Measurements from ENCODE around the gene MT1E.

MT1E gene

GRCh38 chr16:56643080-56643778, 17.6 kb downstream of the MT1E start:
- TF ChIP-seq, protein P1, sequence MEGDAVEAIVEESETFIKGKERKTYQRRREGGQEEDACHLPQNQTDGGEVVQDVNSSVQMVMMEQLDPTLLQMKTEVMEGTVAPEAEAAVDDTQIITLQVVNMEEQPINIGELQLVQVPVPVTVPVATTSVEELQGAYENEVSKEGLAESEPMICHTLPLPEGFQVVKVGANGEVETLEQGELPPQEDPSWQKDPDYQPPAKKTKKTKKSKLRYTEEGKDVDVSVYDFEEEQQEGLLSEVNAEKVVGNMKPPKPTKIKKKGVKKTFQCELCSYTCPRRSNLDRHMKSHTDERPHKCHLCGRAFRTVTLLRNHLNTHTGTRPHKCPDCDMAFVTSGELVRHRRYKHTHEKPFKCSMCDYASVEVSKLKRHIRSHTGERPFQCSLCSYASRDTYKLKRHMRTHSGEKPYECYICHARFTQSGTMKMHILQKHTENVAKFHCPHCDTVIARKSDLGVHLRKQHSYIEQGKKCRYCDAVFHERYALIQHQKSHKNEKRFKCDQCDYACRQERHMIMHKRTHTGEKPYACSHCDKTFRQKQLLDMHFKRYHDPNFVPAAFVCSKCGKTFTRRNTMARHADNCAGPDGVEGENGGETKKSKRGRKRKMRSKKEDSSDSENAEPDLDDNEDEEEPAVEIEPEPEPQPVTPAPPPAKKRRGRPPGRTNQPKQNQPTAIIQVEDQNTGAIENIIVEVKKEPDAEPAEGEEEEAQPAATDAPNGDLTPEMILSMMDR (IDR thresholded peaks at IDR 0.05; ENCODE audit: low read depth, low read length, missing control alignments) = peak; percentile 40
- H3K4me3 ChIP-seq (ENCODE audit: low read depth, low read length) = peak overlapping the region; percentile 19
- in situ Hi-C loops (cut with HindIII; ENCODE audit: low sequenced_read_pairs) = no loop called here
- DNase-seq (ENCODE audit: low read depth) = no peak

- no peak overlapping the region for H3K4me3 ChIP-seq (ENCODE audit: low read depth, low read length)
- no peak for DNase-seq (ENCODE audit: low read depth)
- TF ChIP-seq, protein P1 (IDR thresholded peaks at IDR 0.05; ENCODE audit: low read depth, low read length, missing control alignments) = no peak
- in situ Hi-C loops (cut with HindIII; ENCODE audit: low sequenced_read_pairs) = no loop called here
Measured at GRCh38 chr16:56643833-56644232, 18.3 kb downstream of the MT1E start.

DNA sequence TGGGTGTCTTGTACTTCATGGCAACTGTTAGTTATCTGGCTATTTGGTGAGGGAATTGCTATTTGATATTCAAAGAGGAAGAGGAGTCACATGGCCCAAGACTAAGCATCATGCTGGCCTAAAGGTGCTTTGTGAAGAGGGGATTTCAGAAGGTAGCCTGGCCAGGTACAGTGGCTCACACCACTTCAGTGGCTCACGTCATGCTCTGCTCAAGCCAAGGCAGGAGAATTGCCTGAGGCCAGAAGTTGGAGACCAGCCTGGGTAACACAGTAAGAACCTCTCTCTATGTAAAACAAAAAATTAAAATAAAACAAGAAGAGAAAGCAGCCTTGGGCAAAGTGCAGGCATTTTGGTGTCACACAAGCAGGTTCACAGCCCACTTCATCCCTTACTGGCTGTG, 19.7 kb downstream of the MT1E start:
- in situ Hi-C loops (cut with HindIII; ENCODE audit: low sequenced_read_pairs) = no loop called here
- TF ChIP-seq, protein P1 (IDR thresholded peaks at IDR 0.05; ENCODE audit: low read depth, low read length, missing control alignments) = no peak
- no peak overlapping the region for H3K4me3 ChIP-seq (ENCODE audit: low read depth, low read length)
- no peak for DNase-seq (ENCODE audit: low read depth)

DNA sequence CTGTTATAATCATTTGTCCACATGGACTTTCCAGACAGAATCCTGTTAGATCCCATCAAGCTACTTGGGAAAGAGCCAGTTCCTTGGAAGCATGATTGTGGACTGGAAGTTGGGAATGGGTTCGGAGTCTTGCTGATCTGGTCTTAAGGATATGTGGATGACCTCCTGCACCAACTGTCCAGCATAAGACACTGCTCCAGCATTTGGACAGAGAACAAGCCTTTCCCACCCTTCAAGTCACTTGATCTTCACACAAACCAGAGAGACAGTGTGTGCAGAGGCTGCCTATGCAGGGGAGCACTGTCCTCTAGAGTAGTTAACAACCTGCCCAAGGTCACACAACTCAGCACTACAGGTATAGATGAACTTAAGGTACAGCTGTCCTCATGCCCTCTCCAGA, 20.3 kb downstream of the MT1E start:
- DNase-seq (ENCODE audit: low read depth) = no peak
- H3K4me3 ChIP-seq (ENCODE audit: low read depth, low read length) = no peak overlapping the region
- TF ChIP-seq, protein P1 (IDR thresholded peaks at IDR 0.05; ENCODE audit: low read depth, low read length, missing control alignments) = no peak
- in situ Hi-C loops (cut with HindIII; ENCODE audit: low sequenced_read_pairs) = no loop called here

GRCh38 chr16:56647641-56648431, 22.3 kb downstream of the MT1E start:
- no peak for DNase-seq (ENCODE audit: low read depth)
- H3K4me3 ChIP-seq (ENCODE audit: low read depth, low read length) = no peak overlapping the region
- TF ChIP-seq, protein P1 (IDR thresholded peaks at IDR 0.05; ENCODE audit: low read depth, low read length, missing control alignments) = no peak
- in situ Hi-C loops (cut with HindIII; ENCODE audit: low sequenced_read_pairs) = no loop called here

DNA sequence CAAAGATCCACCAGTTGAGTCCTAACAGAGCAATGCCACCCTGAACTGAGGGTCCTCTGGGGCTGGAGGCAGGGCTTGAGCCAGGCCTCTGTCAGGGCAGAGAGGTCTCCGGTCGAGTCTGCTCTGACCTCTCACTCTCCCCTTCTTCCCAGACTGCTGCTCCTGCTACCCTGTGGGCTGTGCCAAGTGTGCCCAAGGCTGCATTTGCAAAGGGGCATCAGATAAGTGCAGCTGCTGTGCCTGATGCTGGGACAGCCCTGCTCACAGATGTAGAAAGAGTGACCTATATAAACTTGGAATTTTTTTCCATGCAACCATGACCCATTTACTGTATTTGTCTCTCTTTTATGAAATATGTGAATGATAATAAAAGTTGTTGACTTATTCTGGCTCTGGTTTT, 23.7 kb downstream of the MT1E start:
- TF ChIP-seq, protein P1 (IDR thresholded peaks at IDR 0.05; ENCODE audit: low read depth, low read length, missing control alignments) = no peak
- no peak for DNase-seq (ENCODE audit: low read depth)
- in situ Hi-C loops (cut with HindIII; ENCODE audit: low sequenced_read_pairs) = no loop called here

More for the DNA sequence above, 23.7 kb downstream of the MT1E start:
- H3K4me3 ChIP-seq (ENCODE audit: low read depth, low read length) = no peak overlapping the region

All from astrocyte of the cerebellum (primary cell).